ENCODE results near the gene CDK2AP2.
"Not testable (repeated sequence)": the region's sequence is repeated elsewhere in the genome, so short reads cannot be mapped to it uniquely, and the experiment has no call there.

The CDK2AP2 gene

DNA sequence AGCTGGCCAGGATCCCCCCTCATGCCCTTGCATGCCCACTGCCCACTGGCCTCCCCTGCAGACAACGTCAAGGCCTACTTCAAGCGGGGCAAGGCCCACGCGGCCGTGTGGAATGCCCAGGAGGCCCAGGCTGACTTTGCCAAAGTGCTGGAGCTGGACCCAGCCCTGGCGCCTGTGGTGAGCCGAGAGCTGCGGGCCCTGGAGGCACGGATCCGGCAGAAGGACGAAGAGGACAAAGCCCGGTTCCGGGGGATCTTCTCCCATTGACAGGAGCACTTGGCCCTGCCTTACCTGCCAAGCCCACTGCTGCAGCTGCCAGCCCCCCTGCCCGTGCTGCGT is 17.3 kb downstream of the CDK2AP2 start:
- Mint-ChIP-seq H3K9me3 (no peaks in the 10 kb centered on the region), H3K27me3 (ENCODE audit: low read depth) (no peaks in the 10 kb centered on the region), H3K4me1 (peaks cover 5% of the 10 kb centered on the region), H3K36me3 (ENCODE audit: low read depth) (peaks cover 20% of the 10 kb centered on the region), H3K4me3 (no peak overlapping the region), H3K27ac (no peak overlapping the region)
- TF ChIP-seq, protein P1, sequence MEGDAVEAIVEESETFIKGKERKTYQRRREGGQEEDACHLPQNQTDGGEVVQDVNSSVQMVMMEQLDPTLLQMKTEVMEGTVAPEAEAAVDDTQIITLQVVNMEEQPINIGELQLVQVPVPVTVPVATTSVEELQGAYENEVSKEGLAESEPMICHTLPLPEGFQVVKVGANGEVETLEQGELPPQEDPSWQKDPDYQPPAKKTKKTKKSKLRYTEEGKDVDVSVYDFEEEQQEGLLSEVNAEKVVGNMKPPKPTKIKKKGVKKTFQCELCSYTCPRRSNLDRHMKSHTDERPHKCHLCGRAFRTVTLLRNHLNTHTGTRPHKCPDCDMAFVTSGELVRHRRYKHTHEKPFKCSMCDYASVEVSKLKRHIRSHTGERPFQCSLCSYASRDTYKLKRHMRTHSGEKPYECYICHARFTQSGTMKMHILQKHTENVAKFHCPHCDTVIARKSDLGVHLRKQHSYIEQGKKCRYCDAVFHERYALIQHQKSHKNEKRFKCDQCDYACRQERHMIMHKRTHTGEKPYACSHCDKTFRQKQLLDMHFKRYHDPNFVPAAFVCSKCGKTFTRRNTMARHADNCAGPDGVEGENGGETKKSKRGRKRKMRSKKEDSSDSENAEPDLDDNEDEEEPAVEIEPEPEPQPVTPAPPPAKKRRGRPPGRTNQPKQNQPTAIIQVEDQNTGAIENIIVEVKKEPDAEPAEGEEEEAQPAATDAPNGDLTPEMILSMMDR (IDR thresholded peaks at IDR 0.05; ENCODE audit: unreplicated experiment in 3 of 3) = no peak

DNA sequence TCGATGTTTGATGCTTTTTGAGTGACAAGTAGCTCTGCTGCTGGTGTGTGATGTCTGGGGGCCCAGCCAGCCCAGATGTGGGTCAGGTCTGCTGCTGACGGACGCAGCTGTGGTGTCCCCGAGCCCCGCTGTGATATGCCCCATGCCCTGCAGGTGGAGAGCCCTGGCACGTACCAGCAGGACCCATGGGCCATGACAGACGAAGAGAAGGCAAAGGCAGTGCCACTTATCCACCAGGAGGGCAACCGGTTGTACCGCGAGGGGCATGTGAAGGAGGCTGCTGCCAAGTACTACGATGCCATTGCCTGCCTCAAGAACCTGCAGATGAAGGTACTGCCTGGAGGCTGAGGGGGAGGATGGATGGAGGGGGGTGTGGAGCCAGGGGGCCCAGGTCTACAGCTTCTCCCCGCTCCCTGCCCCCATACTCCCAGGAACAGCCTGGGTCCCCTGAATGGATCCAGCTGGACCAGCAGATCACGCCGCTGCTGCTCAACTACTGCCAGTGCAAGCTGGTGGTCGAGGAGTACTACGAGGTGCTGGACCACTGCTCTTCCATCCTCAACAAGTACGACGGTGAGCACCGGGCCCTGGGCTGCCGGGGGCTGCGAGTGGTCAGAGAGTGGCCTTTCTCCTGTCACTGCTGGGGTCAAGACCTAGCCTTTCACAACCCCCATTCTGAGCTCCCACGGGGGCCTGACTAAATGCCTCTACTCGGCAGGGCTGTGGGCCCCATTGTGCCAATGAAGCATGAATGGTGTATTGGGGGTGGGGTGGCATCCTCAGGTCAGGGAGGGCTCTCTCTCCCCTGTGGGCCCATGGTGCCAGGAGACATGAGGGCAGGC is 17.9 kb downstream of the CDK2AP2 start:
- Mint-ChIP-seq H3K4me3 (no peak overlapping the region), H3K36me3 (ENCODE audit: low read depth) (peaks cover 21% of the 10 kb centered on the region), H3K27me3 (ENCODE audit: low read depth) (no peaks in the 10 kb centered on the region), H3K9me3 (no peaks in the 10 kb centered on the region), H3K27ac (no peak overlapping the region), H3K4me1 (peaks cover 7% of the 10 kb centered on the region)
- TF ChIP-seq, protein P1 (IDR thresholded peaks at IDR 0.05; ENCODE audit: unreplicated experiment in 3 of 3) = no peak

DNA sequence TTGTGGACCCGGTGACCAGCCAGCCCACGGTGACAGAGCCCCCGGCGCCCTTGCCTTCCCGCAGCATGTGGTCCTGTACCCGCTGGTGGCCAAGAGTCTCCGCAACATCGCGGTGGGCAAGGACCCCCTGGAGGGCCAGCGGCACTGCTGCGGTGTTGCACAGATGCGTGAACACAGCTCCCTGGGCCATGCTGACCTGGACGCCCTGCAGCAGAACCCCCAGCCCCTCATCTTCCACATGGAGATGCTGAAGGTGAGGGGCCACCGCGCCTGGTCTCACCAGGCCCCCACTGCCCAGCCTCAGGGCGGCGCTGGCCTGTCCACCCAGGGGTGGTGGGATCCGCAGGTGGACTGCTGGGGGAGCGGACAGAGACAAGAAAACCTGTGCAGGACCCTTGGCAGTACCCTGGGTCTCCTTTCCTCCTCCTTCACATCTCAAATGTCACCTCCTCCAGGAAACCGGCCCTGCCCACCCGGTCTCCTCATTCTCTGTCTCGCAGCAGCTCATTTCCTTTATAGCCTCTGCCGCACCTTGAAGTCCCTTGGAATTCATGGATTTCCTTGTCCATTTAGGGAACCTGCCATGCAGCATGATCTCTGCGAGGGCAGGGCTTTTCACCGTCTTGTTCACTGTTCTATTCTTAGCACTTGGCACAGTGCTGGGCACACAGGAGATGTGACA is 18.6 kb downstream of the CDK2AP2 start:
- H3K9me3 Mint-ChIP-seq = no peaks in the 10 kb centered on the region
- TF ChIP-seq, protein P1 (IDR thresholded peaks at IDR 0.05; ENCODE audit: unreplicated experiment in 3 of 3) = no peak
- H3K36me3 Mint-ChIP-seq (ENCODE audit: low read depth) = peaks cover 29% of the 10 kb centered on the region
- no peaks in the 10 kb centered on the region for H3K27me3 Mint-ChIP-seq (ENCODE audit: low read depth)
- no peak overlapping the region for H3K4me3 Mint-ChIP-seq
- no peak overlapping the region for H3K27ac Mint-ChIP-seq
- H3K4me1 Mint-ChIP-seq = peaks cover 15% of the 10 kb centered on the region

DNA sequence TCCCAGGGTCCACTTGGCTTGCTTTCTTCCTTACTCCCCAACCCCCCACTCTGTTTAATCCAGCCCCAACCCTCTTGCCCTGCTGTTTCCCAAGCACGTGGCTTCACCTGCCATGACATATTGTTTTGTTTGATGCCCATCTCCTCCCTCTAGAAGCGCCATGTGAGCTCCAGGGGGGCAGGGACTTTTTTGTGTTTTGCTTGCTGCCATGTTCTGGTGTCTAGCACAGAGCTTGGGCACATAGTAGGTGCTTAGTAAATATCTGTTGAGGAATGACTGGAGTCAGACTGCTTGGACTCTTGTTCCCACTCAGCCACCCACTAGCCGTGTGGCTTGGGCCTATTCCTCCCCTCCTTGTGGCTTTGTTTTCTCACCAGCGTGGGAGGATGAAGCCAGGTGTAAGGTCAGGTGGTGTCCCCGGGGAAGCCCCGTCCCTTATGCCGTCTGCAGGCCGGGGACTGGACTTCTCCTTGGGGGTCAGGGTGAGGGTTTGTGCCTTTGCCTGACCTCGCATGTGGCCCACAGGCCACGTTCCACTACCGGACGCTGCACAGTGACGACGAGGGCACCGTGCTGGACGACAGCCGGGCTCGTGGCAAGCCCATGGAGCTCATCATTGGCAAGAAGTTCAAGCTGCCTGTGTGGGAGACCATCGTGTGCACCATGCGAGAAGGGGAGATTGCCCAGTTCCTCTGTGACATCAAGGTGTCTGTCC is 21.3 kb downstream of the CDK2AP2 start:
- no peaks in the 10 kb centered on the region for H3K27me3 Mint-ChIP-seq (ENCODE audit: low read depth)
- no peaks in the 10 kb centered on the region for H3K9me3 Mint-ChIP-seq
- H3K27ac Mint-ChIP-seq = peak overlapping the region in 1 of 3 experiments; percentile 36
- peaks cover 36% of the 10 kb centered on the region for H3K4me1 Mint-ChIP-seq
- peak overlapping the region in 1 of 3 experiments; percentile 42 for H3K4me3 Mint-ChIP-seq
- TF ChIP-seq, protein P1 (IDR thresholded peaks at IDR 0.05; ENCODE audit: unreplicated experiment in 3 of 3) = no peak
- H3K36me3 Mint-ChIP-seq (ENCODE audit: low read depth) = peaks cover 29% of the 10 kb centered on the region

DNA sequence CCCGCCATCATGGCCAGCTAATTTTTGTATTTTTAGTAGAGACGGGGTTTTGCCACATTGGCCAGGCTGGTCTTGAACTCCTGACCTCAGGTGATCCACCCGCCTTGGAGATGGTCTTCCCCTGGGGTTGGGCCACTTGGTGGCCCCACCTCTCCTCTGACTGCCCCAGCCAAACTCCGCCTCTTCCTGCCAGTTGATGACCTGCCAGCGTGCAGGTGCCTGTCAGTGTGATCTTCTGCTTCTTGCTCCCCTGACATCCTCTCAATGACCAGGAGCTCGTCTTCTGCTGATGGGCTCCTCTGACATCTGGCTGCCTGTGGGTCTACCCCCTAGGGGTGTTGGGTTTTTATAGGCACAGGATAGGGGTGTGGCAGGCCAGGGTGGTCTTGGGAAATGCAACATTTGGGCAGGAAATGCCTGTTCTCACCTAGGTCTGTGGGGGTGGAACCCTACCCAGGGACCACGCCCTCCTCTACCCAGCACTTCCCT is 22.0 kb downstream of the CDK2AP2 start:
- peaks cover 27% of the 10 kb centered on the region for H3K36me3 Mint-ChIP-seq (ENCODE audit: low read depth)
- peak overlapping the region in 1 of 3 experiments; percentile 36 for H3K27ac Mint-ChIP-seq

DNA sequence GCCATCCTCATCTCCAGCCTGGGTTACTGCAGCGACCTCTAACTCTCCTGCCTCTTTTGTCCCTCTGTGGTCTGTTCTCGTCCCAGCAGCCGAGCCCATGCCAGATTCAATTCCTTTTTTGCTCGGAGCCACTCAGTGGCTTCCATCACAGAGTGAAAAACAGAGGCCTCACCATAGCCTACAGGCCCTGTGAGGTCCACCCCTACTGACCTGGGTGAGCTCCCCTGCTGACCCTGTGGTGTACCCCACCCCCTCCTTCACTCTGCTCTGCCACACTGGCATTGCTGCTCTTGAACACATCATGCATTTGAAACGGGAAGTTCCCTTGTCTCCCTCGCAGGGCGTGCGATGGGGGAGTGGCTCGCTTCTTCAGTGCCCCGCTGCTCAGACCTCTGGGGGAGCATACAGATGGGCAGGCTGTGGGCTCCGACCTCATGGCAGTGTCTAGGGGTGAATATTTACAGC is 23.1 kb downstream of the CDK2AP2 start:
- Mint-ChIP-seq H3K4me3 (peak overlapping the region; percentile 89 to 98 (median 90)), H3K9me3 (no peaks in the 10 kb centered on the region), H3K36me3 (ENCODE audit: low read depth) (peaks cover 26% of the 10 kb centered on the region), H3K27me3 (ENCODE audit: low read depth) (no peaks in the 10 kb centered on the region), H3K27ac (peak overlapping the region in 2 of 3 experiments; percentile 31 to 92), H3K4me1 (peaks cover 36% of the 10 kb centered on the region)
- TF ChIP-seq, protein P1 (IDR thresholded peaks at IDR 0.05; ENCODE audit: unreplicated experiment in 3 of 3) = no peak

More for the DNA sequence above, 22.0 kb downstream of the CDK2AP2 start:
- peaks cover 36% of the 10 kb centered on the region for H3K4me1 Mint-ChIP-seq
- not testable (repeated sequence) for H3K27me3 Mint-ChIP-seq (ENCODE audit: low read depth); H3K9me3 Mint-ChIP-seq
- H3K4me3 Mint-ChIP-seq = peak overlapping the region in 2 of 3 experiments; percentile 17 to 57
